HCT116 (cell line): ENCODE results near the gene SOST. TPM values are rescaled to one million over a fixed set of nuclear protein-coding genes. Genes with fewer than 3 reads are reported as not detected.

Experiments used
- ATAC-seq: fragments of 200-7000 bp; cut with Tn5 transposase; 2 replicates; pipeline ENCODE4 v1.9.1; 2020; ENCODE audit warnings: mild to moderate bottlenecking, moderate library complexity
- BruUV-seq: library from RNA; stranded (reverse); fragments of 400-500 nt; replicated peaks from 2 replicates; lab custom pipeline; 2021; lab: Mats Ljungman, UMichigan
- CTCF ChIA-PET: fragments of 300-600 bp; sonication (Branson Sonifier 250); formaldehyde crosslinking; loops from one replicate; lab custom pipeline; 2021; ENCODE audit warnings: antibody characterized with exemption; lab: Charles Lee
- POLR2A ChIA-PET: fragments of 300-600, 350-600 bp; sonication (Branson Sonifier 250); formaldehyde crosslinking; loops from one replicate; lab custom pipeline; 2021; ENCODE audit warnings: antibody characterized with exemption; lab: Charles Lee
- RAD21 ChIA-PET, 2 experiments: fragments of 300-600 bp; sonication (Branson Sonifier 250); formaldehyde crosslinking; loops; one replicate each; lab custom pipeline; 2023; ENCODE audit warnings: low total read pairs in 2 of 2; ENCODE audit not compliant: uncharacterized antibody in 2 of 2, unreplicated experiment in 2 of 2, low non-redundant PET in 1 of 2; lab: Charles Lee
- DNase-seq: peaks from one replicate; pipeline ENCODE4 v3.0.0-alpha.2; 2010; ENCODE audit warnings: low read depth, low spot score
- H2AFZ ChIP-seq: fragments of 200-600 bp; shearing (Covaris generic), sonication (generic); 2 replicates; pipeline ENCODE4 v1.6.1; 2017; ENCODE audit warnings: low read depth, mixed run types, mixed read lengths, antibody characterized with exemption, low read length; ENCODE audit not compliant: poor library complexity, severe bottlenecking
- H3K27ac ChIP-seq: 2 replicates; pipeline ENCODE4 v1.5.1; 2012; ENCODE audit warnings: low read depth, low read length
- H3K27me3 ChIP-seq: fragments of 200-600 bp; sonication (generic); 2 replicates; pipeline ENCODE4 v1.6.1; 2016; ENCODE audit warnings: mixed run types, low read length, mixed read lengths; ENCODE audit not compliant: insufficient read depth
- H3K36me3 ChIP-seq, 2 experiments: fragments of 200-500 bp in 1 of 2; fragments of 200-600 bp in 1 of 2; sonication (Bioruptor generic) in 1 of 2; sonication (generic) in 1 of 2; 2 replicates each; pipeline versions ENCODE4 v1.5.1 to v1.6.1; 2014 to 2016; ENCODE audit warnings: low read length in 2 of 2, inconsistent platforms in 1 of 2, mixed read lengths in 1 of 2, mixed run types in 1 of 2; ENCODE audit not compliant: insufficient read depth in 2 of 2, control insufficient read depth in 1 of 2
- H3K4me1 ChIP-seq, 2 experiments: fragments of 200-600 bp in 1 of 2; sonication (generic) in 1 of 2; 2 replicates each; pipeline versions ENCODE4 v1.5.1 to v1.6.1; 2012 to 2017; ENCODE audit warnings: low read length in 2 of 2, inconsistent platforms in 1 of 2, mild to moderate bottlenecking in 1 of 2, mixed read lengths in 1 of 2, mixed run types in 1 of 2, moderate library complexity in 1 of 2; ENCODE audit not compliant: insufficient read depth in 2 of 2, control insufficient read depth in 1 of 2
- H3K4me2 ChIP-seq: fragments of 200-600 bp; sonication (generic); 2 replicates; pipeline ENCODE4 v1.6.1; 2017; ENCODE audit warnings: mixed run types, low read length, mixed read lengths
- H3K4me3 ChIP-seq, 2 experiments: fragments of 200-600 bp in 1 of 2; sonication (generic) in 1 of 2; replicated peaks in 1 of 2; 2 replicates each; pipeline ENCODE4 v1.5.1; 2011 to 2016; ENCODE audit warnings: low read length in 2 of 2, control low read depth in 1 of 2, low read depth in 1 of 2, mild to moderate bottlenecking in 1 of 2, mixed read lengths in 1 of 2, mixed run types in 1 of 2
- H3K79me2 ChIP-seq: fragments of 200-600 bp; sonication (generic); 2 replicates; pipeline ENCODE4 v1.6.1; 2017; ENCODE audit warnings: mild to moderate bottlenecking, mixed run types, low read length, moderate library complexity, mixed read lengths; ENCODE audit not compliant: insufficient read depth
- H3K9ac ChIP-seq: fragments of 200-600 bp; sonication (generic); 2 replicates; pipeline ENCODE4 v1.6.1; 2016; ENCODE audit warnings: low read length, mixed read lengths
- H3K9me2 ChIP-seq: fragments of 200-600 bp; sonication (generic), shearing (Covaris generic); 2 replicates; pipeline ENCODE4 v1.6.1; 2017; ENCODE audit warnings: mixed run types, mild to moderate bottlenecking, moderate library complexity; ENCODE audit not compliant: insufficient read depth
- H3K9me3 ChIP-seq, 2 experiments: fragments of 200-500 bp in 1 of 2; fragments of 200-600 bp in 1 of 2; sonication (Bioruptor generic) in 1 of 2; sonication (generic) in 1 of 2; 2 replicates each; pipeline ENCODE4 v1.6.1; 2014 to 2017; ENCODE audit warnings: low read length in 2 of 2, mixed read lengths in 2 of 2, inconsistent platforms in 1 of 2, low read depth in 1 of 2, mild to moderate bottlenecking in 1 of 2, mixed run types in 1 of 2, moderate library complexity in 1 of 2; ENCODE audit not compliant: control insufficient read depth in 1 of 2, insufficient read depth in 1 of 2
- H4K20me1 ChIP-seq: fragments of 200-600 bp; sonication (generic), shearing (Covaris generic); 2 replicates; pipeline ENCODE4 v1.6.1; 2017; ENCODE audit warnings: mixed run types, mild to moderate bottlenecking, moderate library complexity; ENCODE audit not compliant: insufficient read depth
- CBX3 ChIP-seq: IDR thresholded peaks from 2 replicates; pipeline ENCODE4 v1.6.1; 2012; ENCODE audit warnings: low read depth
- CEBPB ChIP-seq: IDR thresholded peaks from 2 replicates; pipeline ENCODE4 v1.6.1; 2012; ENCODE audit warnings: low read depth
- EGR1 ChIP-seq: IDR thresholded peaks from 2 replicates; pipeline ENCODE4 v1.6.1; 2012; ENCODE audit warnings: low read depth
- ELF1 ChIP-seq: IDR thresholded peaks from 2 replicates; pipeline ENCODE4 v1.6.1; 2012; ENCODE audit warnings: low read depth, borderline replicate concordance
- EZH2 ChIP-seq: fragments of 200-600 bp; sonication (generic); IDR thresholded peaks from 2 replicates; pipeline ENCODE4 v1.6.1; 2017; ENCODE audit warnings: antibody characterized with exemption, mixed run types
- EZH2phosphoT487 ChIP-seq: fragments of 200-600 bp; IDR thresholded peaks from 2 replicates; pipeline ENCODE4 v1.6.1; 2018; ENCODE audit warnings: antibody characterized with exemption, borderline replicate concordance
- FOSL1 ChIP-seq: IDR thresholded peaks from 2 replicates; pipeline ENCODE4 v1.6.1; 2012; ENCODE audit warnings: low read depth
- JUND ChIP-seq: IDR thresholded peaks from 2 replicates; pipeline ENCODE4 v1.6.1; 2012
- POLR2A ChIP-seq: IDR thresholded peaks from 2 replicates; pipeline ENCODE4 v1.7.0; 2011; ENCODE audit warnings: borderline replicate concordance; ENCODE audit not compliant: insufficient read depth, insufficient read length; ENCODE audit errors: extremely low read depth
- POLR2AphosphoS5 ChIP-seq: IDR thresholded peaks from 2 replicates; pipeline ENCODE4 v1.6.1; 2011; ENCODE audit warnings: mild to moderate bottlenecking, low read depth, low read length, moderate library complexity
- SIN3A ChIP-seq: IDR thresholded peaks from 2 replicates; pipeline ENCODE4 v1.6.1; 2012; ENCODE audit warnings: low read depth
- SP1 ChIP-seq: IDR thresholded peaks from 2 replicates; pipeline ENCODE4 v1.6.1; 2012; ENCODE audit warnings: low read depth
- TCF7L2 ChIP-seq: IDR thresholded peaks from 2 replicates; pipeline ENCODE4 v1.7.0; 2011; ENCODE audit warnings: borderline replicate concordance, inconsistent platforms; ENCODE audit not compliant: insufficient read depth, insufficient read length; ENCODE audit errors: extremely low read depth
- YY1 ChIP-seq: IDR thresholded peaks from 2 replicates; pipeline ENCODE4 v1.6.1; 2011; ENCODE audit warnings: low read length, low read depth, moderate library complexity, mild to moderate bottlenecking; ENCODE audit not compliant: insufficient replicate concordance; ENCODE audit errors: extremely low read depth
- ZFX ChIP-seq: fragments of 450-650 bp; IDR thresholded peaks from 2 replicates; pipeline ENCODE4 v1.6.1; 2017
- ZNF274 ChIP-seq: fragments of 200-500 bp; sonication (Bioruptor generic); IDR thresholded peaks from 2 replicates; pipeline ENCODE4 v1.6.1; 2014; ENCODE audit warnings: mild to moderate bottlenecking, low read depth, low read length, inconsistent platforms
- intact Hi-C: fragments of 100-400 bp; cut with micrococcal nuclease; formaldehyde crosslinking; loops from 2 replicates; pipeline ENCODE4 v1.10.0; 2022
- total RNA-seq: library from RNA; stranded (reverse); gene quantifications from one replicate; pipeline ENCODE4 v1.2.1, GENCODE V29; 2021; ENCODE audit not compliant: unreplicated experiment
- TF ChIP-seq, protein P1 (sequence below): IDR thresholded peaks from 2 replicates; pipeline ENCODE4 v1.6.1; 2012
- TF ChIP-seq, protein P2 (sequence below), 3 experiments: fragments of 200-600 bp in 1 of 3; sonication (generic) in 1 of 3; IDR thresholded peaks in 2 of 3; conservative IDR thresholded peaks in 1 of 3; 2 replicates each; pipeline ENCODE4 v1.5.1; 2012 to 2017; ENCODE audit warnings: low read depth in 2 of 3, low read length in 2 of 3, antibody characterized with exemption in 1 of 3, borderline replicate concordance in 1 of 3, control low read depth in 1 of 3, mild to moderate bottlenecking in 1 of 3, mixed read lengths in 1 of 3, mixed run types in 1 of 3, moderate library complexity in 1 of 3; ENCODE audit not compliant: insufficient read depth in 1 of 3
- TF ChIP-seq, protein P3 (sequence below): IDR thresholded peaks from 2 replicates; pipeline ENCODE4 v1.6.1; 2012
- TF ChIP-seq, protein P4 (sequence below): IDR thresholded peaks from 2 replicates; pipeline ENCODE4 v1.6.1; 2011; ENCODE audit warnings: mild to moderate bottlenecking, low read length, moderate library complexity; ENCODE audit not compliant: insufficient replicate concordance; ENCODE audit errors: extremely low read depth

The SOST gene
- total RNA-seq, 1 experiment from 2014 or later: not detected

DNA sequence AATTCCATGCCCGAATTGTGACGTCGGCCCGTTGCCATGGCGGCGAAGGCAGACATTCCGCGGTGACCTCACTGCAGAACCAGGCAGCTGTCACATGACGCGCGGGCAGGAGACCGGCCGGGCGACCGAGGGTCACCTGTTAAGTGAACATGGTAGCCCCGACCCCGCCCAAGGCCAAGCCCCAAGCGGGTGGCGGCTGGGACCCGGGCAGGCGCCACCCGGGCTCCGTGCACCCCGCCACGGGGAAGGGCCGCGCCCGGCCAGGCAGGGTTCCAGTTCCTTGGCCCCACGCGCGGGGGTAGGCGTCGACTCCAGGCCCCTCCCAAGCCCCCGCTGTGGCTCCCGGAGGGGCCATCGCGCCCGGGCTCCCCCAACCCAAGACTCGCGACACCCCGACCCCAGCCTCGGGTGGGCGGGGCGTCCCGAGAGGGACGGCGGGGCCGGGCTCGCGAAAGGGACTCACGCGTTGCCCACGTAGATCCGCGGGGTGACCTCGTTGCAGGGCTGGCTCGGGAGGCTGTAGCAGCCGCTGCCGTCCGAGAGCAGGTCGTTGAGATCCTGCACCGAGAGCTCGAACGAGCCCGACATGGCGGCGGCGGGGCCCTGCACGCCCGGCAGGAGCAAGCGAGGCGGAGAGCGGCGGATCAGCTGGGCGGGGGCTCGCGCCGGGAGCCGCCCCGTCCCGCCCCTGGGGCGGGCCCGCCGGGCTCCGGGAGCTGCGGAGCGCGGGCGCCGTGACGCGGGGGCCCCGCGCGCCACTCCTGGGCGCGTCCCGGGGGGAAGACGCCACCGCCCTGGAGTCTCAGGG, 19.9 kb upstream of the SOST start, which contains the start of gene DUSP3:
TSS of gene DUSP3 (minus strand) at position 641 of the 808 bp plus-strand sequence. CDS start at position 588, 53 bp downstream.
- Histone ChIP-seq H3K4me1 (peaks cover 7 to 13% of the 10 kb centered on the region in 2 experiments; a peak in 3 of 4 replicates), H3K79me2 (peaks cover 30% of the 10 kb centered on the region), H3K9ac (peak within 1 kb of the TSS; percentile 97), H3K36me3 (peaks cover 5 to 17% of the 10 kb centered on the region in 2 experiments; a peak in 3 of 4 replicates), H4K20me1 (no peaks in the 10 kb centered on the region), H3K4me2 (peak within 1 kb of the TSS; percentile 84), H3K9me2 (no peaks in the 10 kb centered on the region), H3K9me3 (no peaks in the 10 kb centered on the region), H2AFZ (peak within 1 kb of the TSS; percentile 71), H3K4me3 (peak within 1 kb of the TSS; percentile 78 to 81), H3K27ac (peak within 1 kb of the TSS; percentile 87), H3K27me3 (no peaks in the 10 kb centered on the region)
- DNase-seq (peak; percentile 81), ATAC-seq (peak; percentile 90)
- ChIA-PET POLR2A (interaction anchor here (1.5 kb wide), 1 partner anchor 78 kb away, joined by 3 read pairs; no protein-coding TSS in a partner anchor), RAD21 (no interaction called here), CTCF (interaction anchor here (1.6 to 2.4 kb wide), 2 partner anchors 12 to 68 kb away, joined by 6 to 12 read pairs; no protein-coding TSS in a partner anchor)
- intact Hi-C loops: loop anchor here (2.0 kb wide), 1 partner anchor 54 kb away; the partner anchor contains the start of gene MPP3
- BruUV-seq: no TSS peak
- TF ChIP-seq, protein P1, sequence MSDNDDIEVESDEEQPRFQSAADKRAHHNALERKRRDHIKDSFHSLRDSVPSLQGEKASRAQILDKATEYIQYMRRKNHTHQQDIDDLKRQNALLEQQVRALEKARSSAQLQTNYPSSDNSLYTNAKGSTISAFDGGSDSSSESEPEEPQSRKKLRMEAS: no peak; the same call in 1 of the 2 replicates
- TF ChIP-seq EGR1 (no peak), ZNF274 (no peak), CBX3 (no peak), ELF1 (no peak), EZH2 (no peak), EZH2phosphoT487 (no peak), SIN3A (peak; percentile 75), POLR2AphosphoS5 (peak; percentile 85), CEBPB (no peak), TCF7L2 (no peak), ZFX (peak; percentile 54; the same call in 1 of the 2 replicates), JUND (no peak), SP1 (peak; percentile 65), FOSL1 (no peak), POLR2A (peak; percentile 63), YY1 (peak; percentile 74)
- TF ChIP-seq, protein P2, sequence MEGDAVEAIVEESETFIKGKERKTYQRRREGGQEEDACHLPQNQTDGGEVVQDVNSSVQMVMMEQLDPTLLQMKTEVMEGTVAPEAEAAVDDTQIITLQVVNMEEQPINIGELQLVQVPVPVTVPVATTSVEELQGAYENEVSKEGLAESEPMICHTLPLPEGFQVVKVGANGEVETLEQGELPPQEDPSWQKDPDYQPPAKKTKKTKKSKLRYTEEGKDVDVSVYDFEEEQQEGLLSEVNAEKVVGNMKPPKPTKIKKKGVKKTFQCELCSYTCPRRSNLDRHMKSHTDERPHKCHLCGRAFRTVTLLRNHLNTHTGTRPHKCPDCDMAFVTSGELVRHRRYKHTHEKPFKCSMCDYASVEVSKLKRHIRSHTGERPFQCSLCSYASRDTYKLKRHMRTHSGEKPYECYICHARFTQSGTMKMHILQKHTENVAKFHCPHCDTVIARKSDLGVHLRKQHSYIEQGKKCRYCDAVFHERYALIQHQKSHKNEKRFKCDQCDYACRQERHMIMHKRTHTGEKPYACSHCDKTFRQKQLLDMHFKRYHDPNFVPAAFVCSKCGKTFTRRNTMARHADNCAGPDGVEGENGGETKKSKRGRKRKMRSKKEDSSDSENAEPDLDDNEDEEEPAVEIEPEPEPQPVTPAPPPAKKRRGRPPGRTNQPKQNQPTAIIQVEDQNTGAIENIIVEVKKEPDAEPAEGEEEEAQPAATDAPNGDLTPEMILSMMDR (IDR thresholded peaks at IDR 0.05 in 2 of 3, conservative IDR thresholded peaks at IDR 0.05 in 1 of 3; ENCODE audit: borderline replicate concordance in 1 of 3, insufficient read depth in 1 of 3, low read depth in 2 of 3, low read length in 2 of 3): no peak
- TF ChIP-seq, protein P3, sequence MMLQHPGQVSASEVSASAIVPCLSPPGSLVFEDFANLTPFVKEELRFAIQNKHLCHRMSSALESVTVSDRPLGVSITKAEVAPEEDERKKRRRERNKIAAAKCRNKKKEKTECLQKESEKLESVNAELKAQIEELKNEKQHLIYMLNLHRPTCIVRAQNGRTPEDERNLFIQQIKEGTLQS: no peak
- TF ChIP-seq, protein P4, sequence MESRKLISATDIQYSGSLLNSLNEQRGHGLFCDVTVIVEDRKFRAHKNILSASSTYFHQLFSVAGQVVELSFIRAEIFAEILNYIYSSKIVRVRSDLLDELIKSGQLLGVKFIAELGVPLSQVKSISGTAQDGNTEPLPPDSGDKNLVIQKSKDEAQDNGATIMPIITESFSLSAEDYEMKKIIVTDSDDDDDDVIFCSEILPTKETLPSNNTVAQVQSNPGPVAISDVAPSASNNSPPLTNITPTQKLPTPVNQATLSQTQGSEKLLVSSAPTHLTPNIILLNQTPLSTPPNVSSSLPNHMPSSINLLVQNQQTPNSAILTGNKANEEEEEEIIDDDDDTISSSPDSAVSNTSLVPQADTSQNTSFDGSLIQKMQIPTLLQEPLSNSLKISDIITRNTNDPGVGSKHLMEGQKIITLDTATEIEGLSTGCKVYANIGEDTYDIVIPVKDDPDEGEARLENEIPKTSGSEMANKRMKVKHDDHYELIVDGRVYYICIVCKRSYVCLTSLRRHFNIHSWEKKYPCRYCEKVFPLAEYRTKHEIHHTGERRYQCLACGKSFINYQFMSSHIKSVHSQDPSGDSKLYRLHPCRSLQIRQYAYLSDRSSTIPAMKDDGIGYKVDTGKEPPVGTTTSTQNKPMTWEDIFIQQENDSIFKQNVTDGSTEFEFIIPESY: no peak
